ENCODE results near the gene SPSB1.

The SPSB1 gene

DNA sequence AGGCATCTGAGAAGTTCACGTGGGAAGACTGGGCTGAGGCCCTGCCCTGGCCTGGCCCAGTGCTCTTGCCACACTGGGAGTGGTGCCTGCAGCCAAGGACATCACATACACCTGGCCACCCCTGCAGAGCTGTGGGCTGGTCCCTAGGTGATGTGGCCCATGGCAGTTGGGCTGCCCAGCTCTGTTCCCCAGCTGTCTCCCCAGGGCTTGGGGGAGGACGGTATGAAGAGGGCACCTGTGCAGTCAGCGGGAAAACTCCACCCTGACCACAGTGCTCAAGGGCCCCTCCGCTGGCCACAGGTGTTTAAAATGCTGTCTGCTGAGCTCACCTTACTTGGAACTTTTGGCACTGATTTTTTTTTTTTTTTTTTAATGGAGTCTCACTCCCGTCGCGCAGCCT is 126.2 kb downstream of the SPSB1 start:
- Histone ChIP-seq H3K4me3 (replicated peaks; ENCODE audit: insufficient read depth, low read length) (no peak overlapping the region), H3K27ac (replicated peaks) (no peak overlapping the region), H3K27me3 (ENCODE audit: insufficient read depth, poor library complexity, severe bottlenecking) (no peaks in the 10 kb centered on the region)
- TF ChIP-seq GABPA (IDR thresholded peaks at IDR 0.05; ENCODE audit: low read depth), result no peak
- TF ChIP-seq, protein P1, sequence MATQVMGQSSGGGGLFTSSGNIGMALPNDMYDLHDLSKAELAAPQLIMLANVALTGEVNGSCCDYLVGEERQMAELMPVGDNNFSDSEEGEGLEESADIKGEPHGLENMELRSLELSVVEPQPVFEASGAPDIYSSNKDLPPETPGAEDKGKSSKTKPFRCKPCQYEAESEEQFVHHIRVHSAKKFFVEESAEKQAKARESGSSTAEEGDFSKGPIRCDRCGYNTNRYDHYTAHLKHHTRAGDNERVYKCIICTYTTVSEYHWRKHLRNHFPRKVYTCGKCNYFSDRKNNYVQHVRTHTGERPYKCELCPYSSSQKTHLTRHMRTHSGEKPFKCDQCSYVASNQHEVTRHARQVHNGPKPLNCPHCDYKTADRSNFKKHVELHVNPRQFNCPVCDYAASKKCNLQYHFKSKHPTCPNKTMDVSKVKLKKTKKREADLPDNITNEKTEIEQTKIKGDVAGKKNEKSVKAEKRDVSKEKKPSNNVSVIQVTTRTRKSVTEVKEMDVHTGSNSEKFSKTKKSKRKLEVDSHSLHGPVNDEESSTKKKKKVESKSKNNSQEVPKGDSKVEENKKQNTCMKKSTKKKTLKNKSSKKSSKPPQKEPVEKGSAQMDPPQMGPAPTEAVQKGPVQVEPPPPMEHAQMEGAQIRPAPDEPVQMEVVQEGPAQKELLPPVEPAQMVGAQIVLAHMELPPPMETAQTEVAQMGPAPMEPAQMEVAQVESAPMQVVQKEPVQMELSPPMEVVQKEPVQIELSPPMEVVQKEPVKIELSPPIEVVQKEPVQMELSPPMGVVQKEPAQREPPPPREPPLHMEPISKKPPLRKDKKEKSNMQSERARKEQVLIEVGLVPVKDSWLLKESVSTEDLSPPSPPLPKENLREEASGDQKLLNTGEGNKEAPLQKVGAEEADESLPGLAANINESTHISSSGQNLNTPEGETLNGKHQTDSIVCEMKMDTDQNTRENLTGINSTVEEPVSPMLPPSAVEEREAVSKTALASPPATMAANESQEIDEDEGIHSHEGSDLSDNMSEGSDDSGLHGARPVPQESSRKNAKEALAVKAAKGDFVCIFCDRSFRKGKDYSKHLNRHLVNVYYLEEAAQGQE (IDR thresholded peaks at IDR 0.05; ENCODE audit: insufficient replicate concordance, low read depth), result no peak
- no peak for TF ChIP-seq CTCF (IDR thresholded peaks at IDR 0.05; ENCODE audit: insufficient read depth, low read length)
- no peak for TF ChIP-seq POLR2AphosphoS5 (IDR thresholded peaks at IDR 0.05; ENCODE audit: low read depth)
- no peak for TF ChIP-seq SPI1 (IDR thresholded peaks at IDR 0.05; ENCODE audit: borderline replicate concordance, low read depth)
- no peak for DNase-seq (ENCODE audit: low read depth in 1 of 2, low spot score in 1 of 2)

All from HL-60 (cell line).